ENCODE data around the gene OR13C2. TPM values are rescaled to one million over a fixed set of nuclear protein-coding genes. Genes with fewer than 3 reads are reported as not detected.
"Not testable (repeated sequence)": the region's sequence is repeated elsewhere in the genome, so short reads cannot be mapped to it uniquely, and the experiment has no call there.

OR13C2 gene
- total RNA-seq = not detected
- long read RNA-seq, donor 1 = 0 reads
- long read RNA-seq, donor 2 = 0 reads

GRCh38 chr9:104605527-104605926, at the start of gene OR13C2:
Gene OR13C2 (minus strand): TSS chr9:104605627. CDS start chr9:104605627, 0 bp downstream.
- DNase-seq (ENCODE audit: low spot score); intact Hi-C loops (cut with DNase I): not testable (repeated sequence)

DNA sequence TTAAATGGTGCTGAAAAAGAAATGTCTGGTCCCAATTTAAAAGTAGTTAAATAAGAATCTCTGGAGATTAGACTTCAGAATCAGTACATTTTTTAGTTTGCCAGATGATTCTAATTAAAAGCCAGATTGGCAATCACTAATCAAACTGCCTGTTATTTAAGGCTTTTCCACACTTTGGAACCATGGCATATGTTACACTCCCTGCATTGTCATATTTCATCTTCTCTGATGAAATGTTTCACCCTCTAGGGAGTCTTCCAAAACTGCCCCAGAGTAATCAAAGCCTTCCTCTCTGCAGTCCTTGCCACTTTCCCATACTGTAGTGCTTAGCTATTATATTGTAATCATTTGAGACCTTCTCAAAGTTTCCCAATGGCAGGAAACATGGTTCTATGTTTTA, 30.0 kb upstream of the OR13C2 start:
- intact Hi-C loops (cut with DNase I) = no loop called here
- no peak for DNase-seq (ENCODE audit: low spot score)

DNA sequence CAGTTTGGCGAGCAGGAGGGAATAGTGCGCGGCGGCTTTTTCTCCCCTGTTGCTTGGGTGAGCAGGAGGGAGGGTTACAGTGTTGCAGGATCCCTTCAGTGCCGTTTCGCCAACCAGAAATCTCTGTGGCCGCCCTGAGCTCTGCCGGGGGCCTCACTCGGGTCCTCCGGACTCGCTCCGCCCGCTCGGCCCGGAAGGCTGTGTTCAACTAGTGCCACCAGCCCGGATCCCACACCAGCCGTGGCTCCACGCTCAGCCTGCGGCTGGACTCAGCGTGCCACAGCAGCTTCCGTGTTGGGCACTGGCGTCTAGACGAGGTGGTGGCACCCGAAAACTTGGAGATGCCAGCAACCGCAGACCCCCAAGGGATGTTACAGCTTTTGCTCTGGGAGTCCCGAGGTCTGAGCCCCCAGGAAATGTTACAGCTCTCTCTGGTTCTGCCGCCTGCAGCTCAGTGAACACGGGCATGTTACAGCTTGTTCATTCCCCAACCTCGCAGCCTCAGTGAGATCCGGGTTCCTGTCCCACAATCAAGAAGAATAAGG, 28.6 kb upstream of the OR13C2 start:
- peak; percentile 62 for DNase-seq (ENCODE audit: low spot score)
- intact Hi-C loops (cut with DNase I) = no loop called here

- intact Hi-C loops (cut with DNase I); DNase-seq (ENCODE audit: low spot score): not testable (repeated sequence)
Observed at GRCh38 chr9:104625964-104626363, 20.5 kb upstream of the OR13C2 start.

- no peak for DNase-seq (ENCODE audit: low spot score)
- intact Hi-C loops (cut with DNase I) = no loop called here
Observed at GRCh38 chr9:104618104-104618503, 12.7 kb upstream of the OR13C2 start, which contains the start of gene OR13C9. Gene OR13C9 (minus strand): TSS chr9:104618204. CDS start chr9:104618204, 0 bp downstream.

- intact Hi-C loops (cut with DNase I) = no loop called here
- DNase-seq (ENCODE audit: low spot score) = no peak
Observed at GRCh38 chr9:104617418-104617817, 12.0 kb upstream of the OR13C2 start.

DNA sequence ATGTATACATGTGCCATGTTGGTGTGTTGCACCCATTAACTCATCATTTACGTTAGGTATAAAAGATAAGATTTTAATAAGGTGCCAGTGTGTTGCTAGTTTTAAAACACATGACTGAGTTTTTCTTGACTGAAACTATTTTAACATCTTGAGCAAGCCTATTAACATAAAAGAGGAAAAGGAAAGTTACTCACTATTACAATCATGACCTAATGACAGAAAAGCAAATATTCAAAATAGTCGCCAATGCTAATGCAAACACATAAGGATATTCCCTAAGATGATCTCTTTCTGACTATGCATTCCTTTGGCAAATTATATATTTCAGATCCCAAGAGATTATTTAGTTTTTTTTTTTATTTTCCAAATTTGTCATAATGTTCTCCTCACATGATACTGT, 5.8 kb upstream of the OR13C2 start:
- DNase-seq (ENCODE audit: low spot score) = no peak
- intact Hi-C loops (cut with DNase I) = no loop called here

DNA sequence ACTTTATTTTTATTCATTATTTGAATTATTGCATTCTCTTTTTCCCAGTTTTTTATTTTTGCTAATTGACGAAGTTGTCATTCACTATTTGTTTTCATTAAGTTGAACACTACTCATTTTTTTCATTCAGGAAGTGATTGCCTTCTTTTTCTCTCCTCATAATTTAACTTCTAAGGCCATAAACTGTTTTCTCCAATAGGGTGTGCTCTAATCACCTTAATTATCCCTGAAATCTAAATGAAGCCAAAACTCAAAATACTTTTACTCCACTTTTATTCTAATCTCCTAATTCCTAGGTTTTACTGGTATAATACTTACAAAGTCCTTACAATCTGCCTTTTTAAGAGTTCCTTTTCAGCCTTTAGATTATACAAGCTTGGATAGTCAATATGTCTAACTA, 2.9 kb upstream of the OR13C2 start:
- no peak for DNase-seq (ENCODE audit: low spot score)
- intact Hi-C loops (cut with DNase I) = no loop called here

- intact Hi-C loops (cut with DNase I) = no loop called here
- no peak for DNase-seq (ENCODE audit: low spot score)
Observed at GRCh38 chr9:104606152-104606551, 725 bp upstream of the OR13C2 start.

- intact Hi-C loops (cut with DNase I) = no loop called here
- no peak for DNase-seq (ENCODE audit: low spot score)
Observed at GRCh38 chr9:104604801-104605200, 626 bp downstream of the OR13C2 start.

DNA sequence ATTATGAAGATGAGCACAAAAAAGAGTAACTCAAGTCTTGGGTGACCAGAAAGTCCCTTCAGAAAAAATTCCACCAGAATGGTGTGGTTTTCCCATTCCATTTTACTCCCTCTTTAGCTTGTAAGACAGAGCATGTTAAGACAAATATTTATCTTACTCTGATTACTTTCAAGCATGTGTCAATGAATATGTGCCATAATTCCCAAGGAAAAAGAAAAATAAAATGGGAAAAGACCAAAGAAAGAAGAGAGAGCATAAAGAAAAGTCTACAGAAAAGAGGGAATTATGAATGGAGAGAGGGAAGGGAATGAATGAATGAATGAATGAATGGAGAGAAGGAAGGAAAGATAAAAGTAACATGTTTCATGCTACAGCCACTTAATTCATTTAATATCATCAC, 6.1 kb downstream of the OR13C2 start, which contains the start of gene OR13C5:
OR13C5 (minus strand) TSS at position 101 of the 400 bp plus-strand sequence; CDS start at position 101, 0 bp downstream.
- intact Hi-C loops (cut with DNase I); DNase-seq (ENCODE audit: low spot score): not testable (repeated sequence)

GRCh38 chr9:104598749-104599148, 6.7 kb downstream of the OR13C2 start:
- intact Hi-C loops (cut with DNase I); DNase-seq (ENCODE audit: low spot score): not testable (repeated sequence)

- DNase-seq (ENCODE audit: low spot score) = no peak
- intact Hi-C loops (cut with DNase I) = no loop called here
Observed at GRCh38 chr9:104589626-104590025, 15.8 kb downstream of the OR13C2 start.

GRCh38 chr9:104586496-104587180, 18.8 kb downstream of the OR13C2 start:
- intact Hi-C loops (cut with DNase I) = no loop called here

GRCh38 chr9:104580562-104580961, 24.9 kb downstream of the OR13C2 start:
- intact Hi-C loops (cut with DNase I) = no loop called here
- no peak for DNase-seq (ENCODE audit: low spot score)

More at GRCh38 chr9:104586496-104587180, 18.8 kb downstream of the OR13C2 start:
- DNase-seq (ENCODE audit: low spot score) = no peak

DNA sequence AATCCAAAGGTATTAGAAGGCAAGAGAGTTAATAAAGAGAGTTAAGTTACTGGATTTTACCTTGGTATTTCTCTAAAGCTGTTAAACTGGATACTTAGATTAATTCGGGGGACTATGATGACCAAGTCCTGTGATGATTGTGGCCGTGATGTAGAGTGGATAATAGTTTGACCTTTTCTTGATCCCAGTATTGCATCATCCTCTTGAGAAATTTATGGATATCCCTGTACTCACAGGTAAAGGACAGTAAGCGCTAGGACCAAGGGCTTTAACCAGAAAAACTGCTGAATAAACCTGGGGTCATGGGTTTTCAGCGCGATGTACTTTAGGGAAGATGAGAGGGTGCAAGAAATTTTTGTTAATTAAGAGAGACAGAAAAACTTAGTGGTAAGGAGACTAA, 28.2 kb downstream of the OR13C2 start:
- intact Hi-C loops (cut with DNase I) = no loop called here
- DNase-seq (ENCODE audit: low spot score) = no peak

DNA sequence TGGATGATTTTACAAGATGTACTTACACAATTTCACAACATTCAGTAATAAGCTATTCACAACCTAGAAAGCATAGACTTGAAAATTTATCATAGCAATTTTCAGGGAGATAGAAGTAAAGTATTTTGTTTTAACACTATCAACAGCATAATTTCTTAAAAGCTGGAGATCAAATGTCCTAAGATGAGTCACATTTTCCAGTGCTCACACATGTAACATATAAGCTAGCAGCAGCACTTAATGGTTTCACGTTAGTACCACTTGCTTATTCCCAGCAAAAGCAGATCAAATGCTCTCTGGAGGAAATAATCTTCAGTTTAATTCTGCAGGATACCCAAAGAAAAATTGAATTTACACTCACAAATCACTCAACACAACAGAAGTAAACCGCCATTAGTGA, 30.0 kb downstream of the OR13C2 start:
- no peak for DNase-seq (ENCODE audit: low spot score)
- intact Hi-C loops (cut with DNase I) = no loop called here

- DNase-seq (ENCODE audit: low spot score) = no peak
- intact Hi-C loops (cut with DNase I) = no loop called here
Observed at GRCh38 chr9:104572612-104573011, 32.8 kb downstream of the OR13C2 start.

DNA sequence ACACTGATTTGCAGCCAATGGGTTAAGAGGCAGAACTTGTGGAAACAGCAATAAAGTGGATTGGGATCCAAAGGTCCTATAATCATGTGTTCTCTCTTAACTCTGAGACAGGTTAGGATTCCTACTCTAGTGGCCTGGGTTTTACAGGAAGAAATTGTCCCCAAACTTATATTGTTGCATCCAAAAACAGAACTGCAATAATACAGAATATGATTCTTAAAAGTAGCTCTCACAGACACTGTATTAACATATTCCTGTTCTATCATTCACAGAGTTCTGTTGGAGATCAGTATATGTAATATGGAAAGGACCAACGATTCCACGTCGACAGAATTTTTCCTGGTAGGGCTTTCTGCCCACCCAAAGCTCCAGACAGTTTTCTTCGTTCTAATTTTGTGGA, 36.6 kb downstream of the OR13C2 start, which contains the start of gene OR13C8:
OR13C8 (plus strand) TSS at position 301 of the 400 bp plus-strand sequence; CDS start at position 301, 0 bp downstream.
- intact Hi-C loops (cut with DNase I) = no loop called here
- no peak for DNase-seq (ENCODE audit: low spot score)

GRCh38 chr9:104564358-104564757, 41.1 kb downstream of the OR13C2 start:
- no peak for DNase-seq (ENCODE audit: low spot score)
- intact Hi-C loops (cut with DNase I) = no loop called here

Measured in posterior vena cava (tissue), 2 donors.